HAP-1 (cell line): ENCODE measurements around the gene CHD9NB.
"Not testable (repeated sequence)": the region's sequence is repeated elsewhere in the genome, so short reads cannot be mapped to it uniquely, and the experiment has no call there.

Experiments used
- DNase-seq, 2 experiments: peaks; one replicate each; pipeline ENCODE4 v3.0.0-alpha.2; 2016 to 2020; ENCODE audit warnings: low spot score in 2 of 2
- H3K27me3 ChIP-seq: fragments of 250-450 bp; sonication (Bioruptor Pico); 2 replicates; pipeline ENCODE4 v1.5.1; 2020; ENCODE audit warnings: low read depth, mild to moderate bottlenecking, moderate library complexity
- H3K36me3 ChIP-seq: fragments of 250-450 bp; sonication (Bioruptor Pico); replicated peaks from 2 replicates; pipeline ENCODE4 v1.5.1; 2020; ENCODE audit warnings: mild to moderate bottlenecking
- H3K4me1 ChIP-seq: fragments of 250-450 bp; sonication (Bioruptor Pico); 2 replicates; pipeline ENCODE4 v1.5.1; 2020; ENCODE audit warnings: mild to moderate bottlenecking
- H3K4me3 ChIP-seq: fragments of 250-450 bp; sonication (Bioruptor Pico); 2 replicates; pipeline ENCODE4 v1.5.1; 2020; ENCODE audit warnings: mild to moderate bottlenecking, moderate library complexity
- H3K9me3 ChIP-seq: fragments of 250-450 bp; sonication (Bioruptor Pico); 2 replicates; pipeline ENCODE4 v1.5.1; 2020; ENCODE audit warnings: mild to moderate bottlenecking, moderate library complexity
- in situ Hi-C: fragments of 300-500 bp; cut with MboI; formaldehyde crosslinking; loops from 3 replicates; pipeline ENCODE4 v1.14.3; 2020; ENCODE audit warnings: low sequenced_read_pairs, inconsistent platforms, mixed read lengths

CHD9NB gene

DNA sequence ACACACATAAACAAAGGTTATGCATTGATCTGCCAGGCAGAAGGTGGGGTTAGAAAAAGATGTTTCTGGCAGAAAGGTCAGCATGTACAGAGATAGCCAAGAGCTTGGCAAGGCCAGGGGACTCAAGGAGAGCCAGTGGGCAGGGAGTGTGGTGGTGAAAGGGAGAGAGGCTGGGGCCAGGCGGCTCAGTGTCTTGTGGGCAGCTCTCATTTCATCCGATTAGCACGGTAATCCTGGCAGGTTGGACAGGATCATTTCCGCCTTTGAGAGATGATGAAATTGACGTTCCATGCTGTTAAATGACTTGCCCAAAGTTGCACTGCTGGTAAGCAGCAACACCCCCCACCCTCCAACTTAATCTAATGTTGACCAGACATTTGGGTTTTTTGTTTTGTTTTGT is 5.7 kb upstream of the CHD9NB start:
- DNase-seq = no peak
- Histone ChIP-seq H3K27me3 (no peaks in the 10 kb centered on the region), H3K4me3 (no peak overlapping the region), H3K4me1 (peaks cover 13% of the 10 kb centered on the region), H3K36me3 (no peaks in the 10 kb centered on the region), H3K9me3 (no peaks in the 10 kb centered on the region)
- in situ Hi-C loops = loop anchor here (25.0 kb wide), 1 partner anchor 154 kb away; no protein-coding TSS in a partner anchor

DNA sequence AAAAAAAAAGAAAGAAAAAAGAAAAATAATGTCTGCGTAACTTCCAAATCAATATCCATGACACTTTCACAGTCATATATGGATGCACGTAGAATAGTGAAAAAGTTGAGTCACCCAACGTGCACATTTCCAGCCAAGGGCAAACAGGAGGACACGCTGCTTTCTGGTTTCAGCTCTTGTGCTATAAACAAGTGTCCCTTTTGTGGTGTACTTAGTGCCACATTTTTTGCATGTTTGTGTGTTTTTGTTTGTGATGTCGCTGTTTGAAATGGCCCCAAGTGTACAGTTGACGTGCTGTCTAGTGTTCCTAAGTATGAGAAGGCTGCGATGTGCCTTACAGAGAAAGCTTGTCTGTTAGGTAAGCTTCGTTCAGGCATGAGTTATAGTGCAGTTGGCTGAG is 5.0 kb upstream of the CHD9NB start:
- Histone ChIP-seq H3K9me3 (no peaks in the 10 kb centered on the region), H3K36me3 (no peaks in the 10 kb centered on the region), H3K27me3 (no peaks in the 10 kb centered on the region), H3K4me3 (no peak overlapping the region), H3K4me1 (peaks cover 13% of the 10 kb centered on the region)
- no peak for DNase-seq
- in situ Hi-C loops = loop anchor here (25.0 kb wide), 1 partner anchor 155 kb away; no protein-coding TSS in a partner anchor

DNA sequence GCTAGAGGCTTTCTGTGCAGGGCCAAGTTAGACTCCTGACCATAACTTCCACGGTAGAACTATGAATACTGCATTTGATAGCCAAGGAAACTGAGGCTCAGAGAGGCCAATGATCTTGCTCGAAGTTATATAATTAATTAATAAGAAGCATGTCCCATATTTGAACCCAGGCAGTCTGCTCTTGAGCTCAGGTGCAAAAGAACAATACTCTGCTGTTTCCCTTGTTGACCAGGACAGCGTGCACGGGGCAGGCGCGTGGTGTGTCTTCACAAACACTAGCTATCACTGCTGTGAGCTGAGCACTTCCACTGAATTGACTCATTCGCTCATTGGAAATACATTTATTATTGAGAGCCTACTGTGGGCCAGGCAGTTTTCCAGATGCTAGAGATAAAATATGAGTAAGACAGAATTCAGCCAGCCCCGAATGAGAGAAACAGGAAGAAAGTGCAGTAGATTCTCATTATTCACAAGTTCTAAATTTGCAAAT is 3.7 kb upstream of the CHD9NB start:
- no peaks in the 10 kb centered on the region for H3K9me3 ChIP-seq
- H3K27me3 ChIP-seq = no peaks in the 10 kb centered on the region
- H3K4me1 ChIP-seq = peaks cover 13% of the 10 kb centered on the region
- no peaks in the 10 kb centered on the region for H3K36me3 ChIP-seq
- peak overlapping the region; percentile 75; the same call in 1 of the 2 replicates for H3K4me3 ChIP-seq
- DNase-seq = no peak
- in situ Hi-C loops = loop anchor here (25.0 kb wide), 1 partner anchor 156 kb away; no protein-coding TSS in a partner anchor

DNA sequence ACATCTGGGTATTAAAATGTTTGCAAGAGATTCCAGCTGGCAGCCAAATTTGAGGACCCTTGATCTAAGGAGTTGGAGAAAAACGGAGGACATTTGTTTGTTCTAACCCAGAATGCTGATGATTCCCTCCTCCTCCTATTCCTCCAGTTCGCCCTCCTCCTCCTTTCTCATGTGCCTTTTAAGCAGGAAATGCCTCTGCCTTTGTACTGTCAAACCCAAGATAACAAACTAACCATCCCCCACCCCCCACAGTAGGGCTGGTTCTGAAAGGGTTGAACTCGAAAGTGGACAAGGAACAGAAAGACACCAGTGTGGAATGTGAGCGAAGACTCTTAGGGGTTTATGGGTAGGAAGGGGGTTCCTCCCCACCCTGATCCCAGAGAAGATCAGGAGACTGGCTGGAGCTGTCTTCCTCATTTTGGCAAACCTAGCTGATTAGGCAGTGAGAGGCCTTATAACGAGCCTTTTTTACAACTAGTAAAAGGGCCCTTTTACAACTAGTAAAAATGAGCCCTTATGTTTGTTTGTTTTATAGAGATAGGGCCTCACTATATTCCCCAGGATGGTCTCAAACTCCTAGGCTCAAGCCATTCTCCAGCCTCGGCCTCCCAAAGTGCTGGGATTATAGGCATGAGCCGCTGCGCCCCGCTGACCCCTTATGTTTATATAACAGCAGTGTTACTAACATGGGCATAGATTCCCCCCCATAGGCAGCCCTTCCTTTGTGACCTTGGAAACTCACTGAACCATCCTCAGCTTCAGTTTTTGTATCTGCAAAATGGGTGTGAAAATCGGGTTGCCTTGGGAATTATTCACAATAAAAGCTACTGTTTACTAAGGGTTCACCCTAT is 3.1 kb upstream of the CHD9NB start:
- DNase-seq = peak; percentile 67 to 73
- Histone ChIP-seq H3K4me3 (peak overlapping the region; percentile 75), H3K9me3 (no peaks in the 10 kb centered on the region), H3K4me1 (peaks cover 13% of the 10 kb centered on the region), H3K27me3 (no peaks in the 10 kb centered on the region), H3K36me3 (no peaks in the 10 kb centered on the region)
- in situ Hi-C loops = loop anchor here (25.0 kb wide), 1 partner anchor 157 kb away; no protein-coding TSS in a partner anchor

DNA sequence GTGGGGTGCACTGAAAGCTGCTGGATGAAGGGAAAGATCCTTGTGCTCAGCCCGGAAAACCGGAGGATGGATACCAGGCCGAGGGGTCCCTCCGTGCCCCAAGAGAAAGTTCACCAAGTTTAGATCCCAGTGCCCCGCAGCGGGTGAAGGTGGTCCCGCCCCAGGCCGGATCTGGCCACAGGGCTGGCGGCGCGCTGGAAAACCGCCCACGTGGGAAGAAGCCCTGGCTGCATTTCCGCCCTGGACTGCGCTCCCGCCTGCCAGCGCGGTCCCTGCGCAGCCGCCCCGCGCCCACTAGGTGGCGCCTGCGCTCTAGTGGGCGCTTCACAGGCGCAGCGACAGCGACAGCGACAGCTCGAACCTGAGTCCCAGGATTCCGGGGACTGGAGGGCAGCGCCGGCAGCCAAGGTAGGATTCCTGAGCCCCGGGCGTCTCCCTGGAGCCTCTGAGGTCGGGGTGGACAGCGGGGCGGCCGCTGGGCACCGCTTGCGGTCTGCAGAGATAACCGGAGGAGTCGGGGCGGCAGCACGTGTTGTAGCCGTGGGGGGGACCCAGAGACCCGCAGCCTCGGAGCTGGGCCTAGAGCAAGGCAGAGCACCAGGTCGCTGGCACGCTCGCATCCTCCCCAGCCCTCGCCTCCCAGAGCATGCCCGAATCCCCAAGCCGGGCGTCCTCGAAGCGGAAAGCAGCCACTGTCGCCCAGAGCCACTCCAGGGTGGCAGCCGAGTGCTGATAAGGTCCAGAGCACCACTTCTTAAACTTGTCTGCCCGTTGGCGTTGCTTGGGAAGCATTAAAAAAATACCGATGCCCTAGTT is 2.2 kb upstream of the CHD9NB start, which contains the start of gene CHD9:
Gene CHD9 (plus strand): TSS at position 322 of the 816 bp plus-strand sequence. CDS start 101,099 bp downstream, outside the sequence.
- no peaks in the 10 kb centered on the region for H3K36me3 ChIP-seq
- in situ Hi-C loops = loop anchor here (25.0 kb wide), 1 partner anchor 157 kb away; no protein-coding TSS in a partner anchor
- peaks cover 13% of the 10 kb centered on the region for H3K4me1 ChIP-seq
- no peaks in the 10 kb centered on the region for H3K9me3 ChIP-seq
- DNase-seq = peak; percentile 81 to 87
- H3K4me3 ChIP-seq = peak within 1 kb of the TSS; percentile 75
- H3K27me3 ChIP-seq = no peaks in the 10 kb centered on the region

DNA sequence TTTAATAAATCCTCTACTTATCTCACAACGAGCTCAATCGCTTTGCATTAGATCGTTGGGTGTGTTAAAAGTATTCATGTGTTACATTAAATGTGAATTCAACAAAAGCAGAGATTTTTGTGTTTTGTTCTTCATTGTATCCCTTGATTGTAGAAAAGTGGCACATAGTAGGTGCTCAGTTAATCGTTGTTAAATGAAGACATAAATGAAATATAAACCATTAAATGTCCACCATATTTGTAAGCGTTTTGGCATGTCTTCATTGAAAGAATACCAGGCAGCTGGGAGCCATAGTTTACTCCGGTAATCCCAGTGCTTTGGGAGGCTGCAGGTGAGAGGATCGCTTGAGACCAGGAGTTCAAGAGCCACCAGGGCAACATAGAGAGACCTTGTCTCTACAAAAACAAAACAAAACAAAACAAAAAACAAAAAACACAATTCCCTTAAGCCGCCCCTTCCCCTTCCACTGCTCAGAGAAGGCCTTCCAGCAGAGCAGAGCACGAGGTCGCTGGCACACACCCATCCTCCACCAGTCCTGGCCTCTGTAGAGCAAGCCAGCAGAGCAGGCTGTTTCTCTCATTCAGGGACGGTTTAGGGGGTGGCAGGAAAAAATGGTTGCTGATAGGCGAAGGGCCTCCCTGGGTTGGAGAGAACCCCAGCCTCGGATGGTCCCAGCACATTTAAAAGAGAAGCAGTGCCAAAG is 1.4 kb upstream of the CHD9NB start:
- in situ Hi-C loops = loop anchor here (25.0 kb wide), 1 partner anchor 158 kb away; no protein-coding TSS in a partner anchor
- no peak for DNase-seq

DNA sequence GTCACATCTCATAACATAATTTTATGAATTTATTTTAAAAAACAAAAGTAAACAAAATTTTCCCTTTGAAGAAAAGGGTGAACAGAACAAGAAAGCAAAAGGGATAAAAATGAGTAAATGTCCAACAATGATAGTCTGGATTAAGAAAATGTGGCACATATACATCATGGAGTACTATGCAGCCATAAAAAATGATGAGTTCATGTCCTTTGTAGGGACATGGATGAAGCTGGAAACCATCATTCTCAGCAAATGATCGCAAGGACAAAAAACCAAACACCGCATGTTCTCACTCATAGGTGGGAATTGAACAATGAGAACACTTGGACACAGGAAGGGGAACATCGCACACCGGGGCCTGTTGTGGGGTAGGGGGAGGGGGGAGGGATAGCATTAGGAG is 1.4 kb downstream of the CHD9NB start:
- not testable (repeated sequence) for H3K9me3 ChIP-seq, DNase-seq, H3K27me3 ChIP-seq, H3K4me3 ChIP-seq, H3K36me3 ChIP-seq
- H3K4me1 ChIP-seq = peaks cover 12% of the 10 kb centered on the region
- in situ Hi-C loops = loop anchor here (25.0 kb wide), 1 partner anchor 161 kb away; no protein-coding TSS in a partner anchor

More for the DNA sequence above, 1.4 kb upstream of the CHD9NB start:
- Histone ChIP-seq H3K4me1 (peaks cover 13% of the 10 kb centered on the region), H3K36me3 (no peaks in the 10 kb centered on the region), H3K9me3 (no peaks in the 10 kb centered on the region), H3K4me3 (peak overlapping the region; percentile 75), H3K27me3 (no peaks in the 10 kb centered on the region)

DNA sequence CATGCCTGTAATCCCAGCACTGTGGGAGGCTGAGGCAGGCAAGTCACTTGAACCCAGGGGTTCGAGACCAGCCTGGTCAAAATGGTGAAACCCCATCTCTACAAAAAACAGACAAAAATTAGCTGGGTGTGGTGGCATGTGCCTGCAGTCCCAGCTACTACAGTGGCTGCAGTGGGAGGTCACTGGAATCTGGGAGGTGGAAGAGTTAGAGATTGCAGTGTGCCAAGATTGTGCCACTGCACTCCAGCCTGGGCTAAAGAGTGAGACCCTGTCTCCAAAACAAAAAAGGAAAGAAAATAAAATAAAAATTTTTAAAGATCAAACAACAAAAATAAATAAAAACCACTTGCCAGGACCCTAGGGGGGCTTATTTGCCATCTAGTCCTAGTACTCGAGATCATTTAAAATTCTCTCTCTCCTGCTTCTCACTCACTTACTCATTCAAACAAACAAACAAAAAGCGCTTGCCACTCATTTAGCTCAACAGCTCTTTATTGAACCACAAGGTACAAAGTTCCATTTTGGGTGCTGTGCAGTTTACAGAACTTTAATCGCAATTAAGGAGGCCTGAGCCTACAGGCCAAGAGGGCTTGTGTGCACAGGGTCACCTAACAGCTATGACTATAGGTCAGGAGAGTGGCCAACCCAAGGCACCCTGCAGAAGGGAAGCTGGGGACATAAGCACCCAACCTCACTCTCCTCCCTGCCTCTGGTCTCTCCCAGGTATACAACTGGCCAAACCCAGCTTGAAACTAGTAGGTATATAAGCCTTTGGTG is 4.4 kb downstream of the CHD9NB start:
- Histone ChIP-seq H3K4me3 (no peak overlapping the region), H3K36me3 (no peaks in the 10 kb centered on the region), H3K9me3 (no peaks in the 10 kb centered on the region), H3K27me3 (peaks cover 11% of the 10 kb centered on the region), H3K4me1 (no peaks in the 10 kb centered on the region)
- no peak for DNase-seq
- in situ Hi-C loops = no loop called here

DNA sequence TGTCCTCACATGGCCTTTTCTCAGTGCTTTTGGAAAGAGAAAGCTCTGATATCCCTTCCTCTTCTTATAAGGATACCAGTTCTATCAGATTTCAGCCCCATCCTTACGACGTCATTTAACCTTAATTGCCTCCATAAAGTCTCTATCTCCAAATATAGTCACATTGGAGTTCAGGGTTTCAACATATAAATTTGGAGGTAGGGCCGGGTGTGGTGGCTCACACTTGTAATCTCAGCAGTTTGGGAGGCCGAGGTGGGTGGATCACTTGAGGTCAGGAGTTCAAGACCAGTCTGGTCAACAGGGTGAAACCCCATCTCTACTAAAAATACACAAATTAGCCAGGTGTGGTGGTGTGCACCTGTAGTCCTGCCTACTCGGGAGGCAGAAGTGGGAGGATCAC is 5.2 kb downstream of the CHD9NB start:
- in situ Hi-C loops, DNase-seq, H3K4me3 ChIP-seq, H3K4me1 ChIP-seq, H3K9me3 ChIP-seq, H3K36me3 ChIP-seq: not testable (repeated sequence)
- peaks cover 18% of the 10 kb centered on the region for H3K27me3 ChIP-seq

DNA sequence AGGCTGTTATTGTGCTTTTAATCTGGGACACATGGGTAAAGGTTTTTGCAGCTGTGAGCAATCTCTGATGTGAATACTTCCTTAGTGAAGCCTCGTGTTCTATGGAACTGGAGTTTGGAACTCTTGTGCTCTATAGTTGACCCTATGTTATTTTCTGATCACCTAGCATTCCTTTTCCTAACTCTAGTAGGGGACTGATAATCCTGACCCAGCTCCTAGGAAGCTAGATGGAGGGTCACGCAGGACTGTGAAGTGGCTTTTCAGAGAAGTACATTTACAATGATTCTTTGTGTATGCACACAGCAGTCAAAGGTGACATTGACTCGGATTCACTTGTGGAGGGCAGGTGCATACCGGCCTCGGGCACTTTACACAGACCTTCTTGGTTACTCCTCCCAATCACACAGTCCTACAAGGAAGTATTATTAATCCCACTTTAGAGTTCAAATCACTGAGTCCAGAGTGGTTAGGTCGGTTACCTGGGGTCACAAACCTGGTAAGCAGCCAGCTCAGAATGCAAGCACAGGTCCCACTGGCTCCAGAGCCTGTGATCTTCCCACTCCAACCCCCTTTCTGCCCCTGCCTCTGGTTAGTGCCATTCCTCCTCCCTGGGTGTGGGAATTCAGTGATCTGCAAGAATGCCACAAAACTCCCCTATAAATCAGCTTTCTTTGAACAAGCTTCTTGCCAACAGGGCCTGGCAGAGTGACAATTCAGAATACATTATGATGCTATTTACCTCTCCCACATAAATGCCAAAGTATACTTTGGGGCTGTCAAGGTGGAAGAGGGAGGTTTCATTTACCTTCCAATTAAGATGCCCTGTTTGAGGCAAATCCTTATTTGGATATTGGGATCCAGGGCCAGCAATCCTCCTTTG is 7.1 kb downstream of the CHD9NB start:
- H3K4me1 ChIP-seq = no peaks in the 10 kb centered on the region; the same call in 1 of the 2 replicates
- DNase-seq = no peak
- peaks cover 18% of the 10 kb centered on the region for H3K27me3 ChIP-seq
- H3K36me3 ChIP-seq = no peaks in the 10 kb centered on the region
- H3K9me3 ChIP-seq = no peaks in the 10 kb centered on the region
- in situ Hi-C loops = no loop called here
- no peak overlapping the region for H3K4me3 ChIP-seq

DNA sequence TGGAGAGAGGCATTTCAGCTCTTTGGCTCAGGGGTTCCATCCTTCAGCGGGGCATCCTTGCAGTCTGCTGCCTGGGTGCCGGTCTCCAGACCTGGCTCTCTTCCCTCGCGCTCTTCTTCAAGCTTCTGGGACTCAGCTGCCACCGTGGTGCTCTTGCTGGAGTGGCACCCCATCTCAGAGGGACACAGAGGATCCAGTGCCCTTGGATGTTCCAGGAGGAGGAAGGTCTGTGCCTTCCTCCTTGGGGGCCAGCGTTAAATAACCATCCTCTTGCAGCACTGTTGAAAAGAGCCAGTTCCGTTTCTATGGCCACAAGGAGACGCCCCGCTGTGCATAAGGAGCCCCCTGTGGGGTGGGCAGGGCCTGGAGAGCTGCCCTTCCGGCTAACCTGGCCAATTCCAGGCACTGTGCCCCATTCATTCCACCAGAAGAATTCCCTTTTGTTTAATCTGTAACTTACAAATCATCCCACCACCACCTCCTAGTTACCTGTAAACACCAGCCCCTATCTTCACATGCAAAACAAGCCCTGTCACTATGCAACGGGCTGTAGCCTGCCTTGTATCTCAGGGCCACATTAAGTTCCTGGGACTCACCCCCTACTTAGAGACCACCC is 8.6 kb downstream of the CHD9NB start:
- in situ Hi-C loops = no loop called here
- no peaks in the 10 kb centered on the region for H3K9me3 ChIP-seq
- H3K4me3 ChIP-seq = no peak overlapping the region
- H3K36me3 ChIP-seq = no peaks in the 10 kb centered on the region
- DNase-seq = no peak
- H3K27me3 ChIP-seq = peaks cover 18% of the 10 kb centered on the region
- H3K4me1 ChIP-seq = no peaks in the 10 kb centered on the region; the same call in 1 of the 2 replicates
